Stimulated activated CD4-positive, alpha-beta T cell treated with anti-CD3 and anti-CD28 coated beads, Interleukin-15, amount 100 ng/mL, for 1 hour (primary cell): ENCODE results near the gene FOXD4.
A peak's percentile ranks its signal among the peaks of the same experiment; 100 is the strongest.
"Not testable (repeated sequence)": the region's sequence is repeated elsewhere in the genome, so short reads cannot be mapped to it uniquely, and the experiment has no call there.

ENCODE experiments used
- DNase-seq, 2 donors: peaks; one replicate each; pipeline ENCODE4 v3.0.0-alpha.2; 2020; ENCODE audit warnings: low read depth in 1 of 2, low spot score in 1 of 2

Gene FOXD4

DNA sequence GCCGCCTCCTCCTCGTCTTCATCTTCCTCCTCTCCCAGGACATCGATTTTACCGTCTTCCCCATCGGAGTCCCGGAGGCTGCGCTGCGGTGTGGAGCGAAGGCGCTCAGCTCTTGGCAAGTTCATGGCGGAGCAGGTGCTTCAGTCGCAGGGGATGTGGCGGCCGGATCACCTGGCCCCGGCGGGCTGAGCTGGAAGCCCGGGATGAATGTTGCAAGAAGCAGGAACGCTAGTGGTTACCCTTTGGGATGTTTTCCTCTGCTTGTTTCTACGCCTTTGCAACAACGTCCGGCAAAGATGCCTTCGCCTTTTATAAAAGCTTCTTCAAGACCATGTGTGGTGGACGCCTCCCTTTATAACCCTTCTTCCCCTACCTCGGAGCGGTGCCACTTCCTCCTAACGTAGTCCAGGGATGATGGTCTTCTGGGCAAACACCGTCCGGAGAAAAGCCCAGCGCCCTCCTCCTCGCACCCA is at the start of gene FOXD4:
TSS of gene FOXD4 (minus strand) at position 423 of the 473 bp plus-strand sequence. CDS start at position 125, 298 bp downstream.
- DNase-seq, result not testable (repeated sequence)

DNA sequence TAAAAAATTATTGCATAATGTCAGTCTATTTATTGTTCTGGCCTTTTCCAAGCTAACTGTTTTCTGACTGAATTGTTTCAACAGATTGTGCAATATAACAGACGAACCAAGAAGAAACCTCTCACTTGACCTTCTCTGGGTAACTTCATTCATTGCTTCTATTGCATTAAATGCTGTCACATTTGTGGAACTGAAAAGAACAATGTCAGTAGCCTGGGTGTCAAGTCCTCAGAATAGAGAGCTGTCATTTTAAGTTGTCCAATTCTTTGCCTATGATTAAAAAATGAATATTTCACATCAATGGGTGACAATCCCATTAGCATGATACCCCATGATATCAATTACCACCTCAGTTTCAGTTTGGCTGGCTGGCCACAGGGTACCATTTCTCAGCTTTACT is 41.7 kb upstream of the FOXD4 start:
- not testable (repeated sequence) for DNase-seq

DNA sequence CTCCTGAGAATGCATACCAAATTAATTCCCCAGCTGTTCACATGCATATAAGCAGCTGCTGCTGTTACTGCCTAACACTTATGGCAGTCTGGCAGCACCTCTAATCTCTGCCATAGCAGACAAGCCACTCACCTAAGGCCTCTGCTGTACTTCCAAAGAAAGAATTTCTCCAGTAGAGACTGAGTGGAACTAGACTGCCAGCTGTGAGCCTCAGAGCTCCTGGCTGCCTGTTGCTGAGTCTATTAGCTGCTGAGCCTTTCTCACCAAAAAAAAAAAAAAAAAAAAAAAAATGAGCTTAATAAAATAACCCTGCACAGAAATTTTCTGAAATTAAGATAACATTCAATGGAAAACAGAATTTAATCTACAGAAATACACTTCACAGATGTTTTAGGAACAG is 33.0 kb upstream of the FOXD4 start:
- DNase-seq, result not testable (repeated sequence)

DNA sequence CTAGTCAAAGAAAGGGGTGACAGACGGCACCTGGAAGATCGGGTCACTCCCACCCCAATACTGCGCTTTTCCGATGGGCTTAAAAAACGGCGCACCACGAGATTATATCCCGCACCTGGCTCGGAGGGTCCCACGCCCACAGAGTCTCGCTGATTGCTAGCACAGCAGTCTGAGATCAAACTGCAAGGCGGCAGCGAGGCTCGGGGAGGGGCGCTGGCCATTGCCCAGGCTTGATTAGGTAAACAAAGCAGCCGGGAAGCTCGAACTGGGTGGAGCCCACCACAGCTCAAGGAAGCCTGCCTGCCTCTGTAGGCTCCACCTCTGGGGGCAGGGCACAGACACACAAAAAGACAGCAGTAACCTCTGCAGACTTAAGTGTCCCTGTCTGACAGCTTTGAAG is 21.7 kb upstream of the FOXD4 start:
- DNase-seq, result not testable (repeated sequence)

DNA sequence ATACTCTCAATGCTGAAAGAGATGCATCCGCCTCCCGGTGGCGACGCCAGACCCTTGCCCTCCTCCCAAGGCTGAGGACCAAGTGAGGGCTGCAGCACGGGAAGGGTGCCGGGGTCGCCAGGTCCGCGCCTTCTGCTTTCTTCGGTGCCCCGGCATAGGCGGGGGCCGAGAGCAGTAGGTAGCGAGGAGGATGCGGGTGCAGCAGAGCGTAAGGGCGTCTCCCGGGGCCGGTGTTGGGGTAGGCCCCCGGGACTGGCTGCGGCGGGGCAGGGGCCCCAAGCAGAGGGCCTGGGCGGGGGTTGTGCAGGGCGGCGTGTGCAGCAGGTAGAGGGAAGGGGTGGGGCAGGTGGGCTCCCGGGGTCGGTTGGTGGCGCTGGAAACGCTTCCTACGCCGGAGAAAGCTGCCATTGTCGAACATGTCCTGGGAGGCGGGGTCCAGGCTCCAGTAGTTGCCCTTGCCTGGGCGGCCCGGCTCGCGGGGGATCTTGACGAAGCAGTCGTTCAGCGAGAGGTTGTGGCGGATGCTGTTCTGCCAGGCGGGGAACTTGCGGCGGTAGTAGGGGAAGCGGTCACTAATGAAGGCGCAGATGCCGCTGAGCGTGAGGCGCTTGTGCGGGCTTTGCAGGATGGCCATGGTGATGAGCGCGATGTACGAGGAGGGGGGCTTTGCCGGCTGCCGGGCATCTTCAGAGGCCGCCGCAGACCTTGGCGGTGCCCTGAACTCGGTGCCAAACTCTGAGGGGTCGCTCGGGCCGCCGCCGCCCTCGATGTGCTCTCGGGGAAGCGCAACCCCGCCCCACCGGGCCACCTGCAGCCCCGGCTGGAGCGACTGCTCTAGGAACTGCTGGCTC is 848 bp downstream of the FOXD4 start:
- not testable (repeated sequence) for DNase-seq

DNA sequence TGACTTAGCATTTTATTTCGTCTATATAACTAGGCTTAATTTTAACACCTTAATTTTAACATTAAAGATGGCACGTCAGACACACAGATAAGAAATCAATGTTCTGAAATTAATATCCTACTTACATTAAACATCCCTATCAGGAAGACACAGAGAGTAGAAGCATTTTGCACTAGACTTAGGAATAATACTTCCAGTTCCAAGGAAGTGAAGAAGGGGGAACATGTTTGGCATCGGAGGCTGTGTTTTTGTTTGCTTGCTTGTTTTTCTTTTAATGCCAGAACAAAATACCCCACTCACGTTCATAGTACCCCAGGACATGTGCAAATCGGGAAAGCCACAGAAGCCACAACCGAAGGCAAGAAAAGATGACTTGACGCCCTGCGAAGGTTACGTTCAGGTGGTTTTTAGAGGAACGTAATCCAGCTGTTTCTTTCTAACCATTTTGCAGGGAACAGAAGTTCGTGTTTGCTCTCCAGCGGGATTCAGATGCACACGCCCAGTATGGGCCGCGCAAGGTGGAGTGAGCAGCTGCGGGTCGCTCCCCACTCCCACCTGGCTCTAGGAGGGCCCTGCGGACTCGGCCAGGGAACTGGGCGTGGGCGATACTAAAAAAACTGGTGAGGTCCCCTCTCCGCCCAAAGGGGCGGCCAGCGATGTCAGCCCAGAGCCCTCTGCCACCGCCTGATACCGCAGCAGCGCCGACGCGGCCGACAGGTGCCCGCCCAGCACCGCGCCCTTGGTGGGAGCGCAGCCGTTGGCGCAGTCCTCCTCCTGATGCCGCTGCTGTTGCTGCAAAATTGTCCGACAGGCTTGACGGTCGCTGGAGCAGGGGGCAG is 1.8 kb downstream of the FOXD4 start:
- not testable (repeated sequence) for DNase-seq

DNA sequence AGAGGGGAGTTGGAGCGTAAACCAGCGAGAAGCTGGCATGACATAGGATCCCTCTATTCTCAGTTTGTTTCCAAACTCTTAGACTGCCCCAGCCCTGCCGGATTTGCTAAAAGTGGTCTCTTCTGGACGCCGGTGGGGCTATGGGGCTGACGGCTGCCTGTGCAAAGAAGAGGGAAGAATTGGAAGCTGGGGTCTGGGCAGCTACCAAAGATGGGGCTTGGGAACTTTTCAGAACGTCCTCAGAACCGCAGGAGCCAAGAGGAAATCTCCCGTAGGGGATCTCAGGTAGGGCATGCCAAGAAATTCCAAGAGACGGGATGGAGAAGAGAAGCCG is 3.1 kb downstream of the FOXD4 start:
- DNase-seq, result not testable (repeated sequence)

DNA sequence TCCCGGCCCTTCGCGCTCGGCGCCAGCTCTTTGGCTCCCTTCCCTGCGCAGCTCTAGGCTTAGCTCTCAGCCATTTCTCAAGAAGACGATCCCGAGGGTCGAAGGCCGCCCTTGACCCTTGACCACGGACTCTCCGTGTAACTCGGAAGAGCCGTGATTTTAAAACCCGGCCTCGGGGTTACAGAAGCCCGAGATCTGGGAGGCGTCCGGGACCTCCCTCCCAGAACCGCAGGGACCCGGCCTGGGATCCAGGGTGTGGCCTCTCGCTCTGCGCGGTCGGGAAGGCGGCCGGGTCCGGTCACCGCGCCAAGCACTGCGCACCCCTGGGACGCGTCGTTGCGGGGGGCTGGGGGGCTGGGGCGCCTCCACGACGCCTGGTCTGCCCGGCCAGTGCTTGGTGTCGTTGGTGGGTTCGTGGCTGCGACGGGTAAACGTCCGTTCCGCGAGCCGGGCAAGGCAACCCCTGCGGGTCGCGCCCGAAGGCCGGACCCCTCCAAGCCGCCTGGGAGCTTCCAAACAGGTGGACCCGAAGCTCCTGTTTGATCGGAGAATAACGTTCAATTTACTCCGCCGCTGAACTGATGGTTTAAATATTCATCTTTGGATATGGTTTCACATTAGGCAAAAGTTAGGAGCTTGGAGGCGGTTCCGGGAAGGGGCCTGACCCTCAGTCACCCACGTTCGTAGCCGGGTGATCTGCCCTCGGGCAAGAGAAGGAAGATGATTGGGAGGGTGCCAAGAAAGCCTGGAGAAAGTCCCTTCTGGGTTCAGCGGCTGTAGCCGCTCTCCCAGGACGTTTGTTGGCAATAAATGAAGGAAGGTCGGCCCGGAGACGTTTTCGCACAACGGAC is 3.7 kb downstream of the FOXD4 start:
- DNase-seq, result not testable (repeated sequence)

DNA sequence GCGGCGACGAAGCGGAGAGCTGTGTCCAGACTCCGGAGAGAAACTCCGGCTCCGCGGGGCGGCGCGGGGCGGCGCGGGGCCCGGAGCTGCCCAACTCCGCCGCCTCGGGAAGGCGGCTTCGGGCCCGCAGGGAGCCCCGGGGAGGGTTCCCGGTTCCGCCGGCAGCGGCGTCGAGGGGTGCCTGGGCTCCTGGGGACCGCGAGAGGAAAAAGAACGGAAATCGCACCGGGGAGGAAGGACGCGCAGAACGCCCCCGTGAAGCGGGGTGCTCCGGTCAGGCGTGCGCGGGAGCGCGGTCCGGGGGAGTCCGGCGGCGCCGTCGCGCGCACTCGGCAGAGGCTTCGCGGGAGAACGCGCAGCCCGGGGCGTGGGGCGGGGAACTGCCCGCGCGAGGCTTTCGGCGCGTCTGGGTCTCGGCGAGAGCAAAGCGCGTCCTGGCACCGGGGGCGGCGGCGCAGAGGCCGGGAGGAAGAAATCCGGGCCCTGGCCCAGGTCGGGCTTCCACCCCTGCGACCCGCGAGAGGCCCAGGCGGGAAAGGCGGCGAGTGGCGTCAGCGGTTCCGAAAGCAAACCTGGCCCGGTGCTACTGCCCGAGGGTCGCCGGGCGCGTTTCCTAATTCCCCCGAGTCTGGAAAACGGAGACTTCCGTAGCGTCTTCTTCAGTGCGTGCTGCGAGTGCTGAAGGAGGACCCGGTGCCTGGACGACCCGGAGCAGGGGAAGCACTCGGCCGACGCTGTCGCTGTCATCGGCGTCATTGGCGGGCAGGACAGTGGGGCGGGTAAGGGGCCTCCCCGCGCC is 4.5 kb downstream of the FOXD4 start:
- peak in 1 of 2 donors; percentile 20 for DNase-seq

DNA sequence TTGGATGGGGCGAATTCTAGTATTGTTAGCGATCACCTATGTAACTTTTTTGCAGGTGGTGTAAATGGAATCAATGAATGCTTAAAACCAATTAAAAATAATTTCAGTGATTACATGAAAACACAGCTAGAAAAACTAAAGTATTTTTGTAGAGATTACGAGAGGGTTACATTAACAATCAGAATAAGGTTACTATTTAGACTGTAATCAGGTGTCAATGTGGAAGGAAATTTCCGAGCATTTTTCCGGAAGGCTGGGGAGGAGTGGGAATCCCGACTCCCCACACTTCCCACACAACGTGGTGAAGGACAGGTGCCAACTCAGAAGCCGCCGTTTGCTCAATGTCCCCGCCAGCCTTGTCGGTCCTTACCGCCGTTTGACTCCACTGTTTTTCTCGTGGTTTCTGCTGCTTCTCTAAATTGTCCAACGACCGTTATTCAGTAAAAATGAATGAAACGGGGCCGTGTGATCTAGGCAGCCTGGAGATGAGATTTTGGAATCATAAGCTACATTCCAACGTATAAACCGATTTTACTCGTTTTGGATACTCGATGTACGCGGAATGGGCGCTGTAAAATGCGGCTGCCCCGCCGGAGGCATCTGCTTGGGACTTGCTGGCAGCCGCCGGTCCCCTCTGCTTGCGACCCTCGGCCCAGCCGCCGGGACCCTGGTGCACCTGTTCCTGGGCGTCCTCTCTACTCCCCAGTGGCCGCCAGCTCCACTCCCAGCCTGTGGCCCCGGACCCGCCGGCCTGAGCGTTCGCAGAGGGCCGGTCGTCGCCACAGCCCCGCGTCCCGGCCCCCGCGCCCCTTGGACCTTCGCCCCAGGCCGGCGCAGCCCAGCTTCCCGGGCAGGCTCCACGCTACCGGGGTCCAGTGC is 5.4 kb downstream of the FOXD4 start:
- DNase-seq, result not testable (repeated sequence)

DNA sequence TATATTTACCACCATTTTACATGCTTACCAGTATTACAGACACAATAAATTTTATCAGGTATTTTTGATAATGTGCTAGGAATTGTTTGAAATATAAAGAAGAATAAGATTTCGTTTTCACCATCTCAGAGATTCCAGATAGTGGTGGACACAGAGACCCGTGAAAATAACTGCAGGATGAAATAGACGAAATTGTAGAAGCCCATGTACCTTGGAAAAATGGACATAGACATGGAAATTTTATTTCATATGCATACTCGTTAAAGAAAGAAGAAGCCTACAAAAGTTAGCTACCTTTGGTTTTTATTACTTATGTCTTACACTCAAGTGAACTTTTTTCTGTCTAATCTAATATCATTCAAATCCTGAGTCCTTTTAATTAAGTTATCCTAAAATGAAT is 7.5 kb downstream of the FOXD4 start:
- DNase-seq, result not testable (repeated sequence)

DNA sequence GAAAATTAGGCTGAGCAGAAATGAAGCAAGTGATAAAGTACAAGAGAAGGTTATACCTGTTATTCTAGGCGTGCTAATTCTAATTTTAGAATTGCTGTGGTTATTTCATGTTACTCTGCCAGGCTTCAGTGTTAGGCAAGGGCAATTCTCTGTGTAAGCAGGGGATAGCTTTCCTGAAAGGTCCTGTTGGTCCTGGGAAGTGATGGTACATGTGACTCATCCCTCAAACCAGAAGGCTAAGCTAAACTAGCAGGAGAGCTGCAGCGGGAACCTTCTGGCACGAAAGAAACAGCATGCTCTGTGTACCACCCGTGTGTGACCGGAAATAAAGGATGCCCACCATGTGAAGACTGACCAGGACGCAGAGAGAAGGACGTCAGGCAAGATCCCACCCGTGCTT is 8.7 kb downstream of the FOXD4 start:
- DNase-seq, result not testable (repeated sequence)

DNA sequence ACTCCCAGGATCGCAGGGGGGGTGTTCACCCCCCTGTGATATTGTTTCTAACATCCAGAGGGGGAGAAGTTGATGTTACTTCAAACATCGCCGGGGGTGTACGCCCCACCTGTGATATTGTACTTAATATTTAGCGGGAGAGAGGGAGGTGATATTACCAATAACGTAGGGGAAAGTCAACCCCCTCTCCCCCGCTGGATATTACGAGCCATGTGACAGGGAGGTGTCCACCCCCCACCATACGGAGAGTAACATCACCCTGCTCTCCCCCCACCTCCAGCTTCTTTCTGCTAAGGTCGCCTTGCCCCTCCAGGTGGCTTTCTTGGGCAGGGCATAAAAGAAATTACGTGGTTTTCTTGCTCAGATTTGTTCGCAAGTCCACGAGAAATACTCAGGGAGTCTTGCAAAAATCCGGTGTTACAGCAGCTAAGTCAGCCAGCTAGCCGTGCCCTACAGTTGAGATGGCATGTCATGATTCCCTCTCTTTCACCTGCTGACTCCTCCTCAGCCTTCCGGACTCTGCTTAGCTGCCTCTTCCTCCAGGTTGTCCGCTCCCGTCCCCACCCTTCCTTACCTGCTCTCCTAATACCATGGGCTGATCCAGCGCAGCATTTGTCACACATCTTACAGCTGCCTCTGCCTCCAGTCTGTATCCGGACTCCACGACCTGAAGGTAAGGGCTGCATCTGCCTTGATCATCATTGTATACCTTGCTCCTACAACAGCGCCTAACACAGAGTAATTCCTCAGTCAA is 9.3 kb downstream of the FOXD4 start:
- DNase-seq, result not testable (repeated sequence)

DNA sequence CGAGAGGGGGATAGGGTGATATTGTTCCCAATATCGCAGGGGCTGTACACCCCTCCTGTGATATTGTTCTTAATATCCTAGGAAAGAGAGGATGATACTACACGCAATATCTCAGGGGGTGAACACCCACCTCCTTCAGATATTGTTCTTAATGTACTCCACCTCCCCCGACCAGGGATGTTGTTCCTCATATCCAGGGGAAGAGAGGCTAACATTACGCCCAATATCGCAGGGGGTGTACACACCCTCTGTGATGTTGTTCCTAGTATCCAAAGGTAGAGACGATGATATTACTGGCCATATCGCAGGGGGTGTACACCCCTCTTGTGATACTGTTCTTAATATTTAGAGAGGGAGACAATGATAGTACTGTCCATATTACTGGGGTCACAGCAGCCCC is 12.2 kb downstream of the FOXD4 start:
- DNase-seq, result not testable (repeated sequence)

DNA sequence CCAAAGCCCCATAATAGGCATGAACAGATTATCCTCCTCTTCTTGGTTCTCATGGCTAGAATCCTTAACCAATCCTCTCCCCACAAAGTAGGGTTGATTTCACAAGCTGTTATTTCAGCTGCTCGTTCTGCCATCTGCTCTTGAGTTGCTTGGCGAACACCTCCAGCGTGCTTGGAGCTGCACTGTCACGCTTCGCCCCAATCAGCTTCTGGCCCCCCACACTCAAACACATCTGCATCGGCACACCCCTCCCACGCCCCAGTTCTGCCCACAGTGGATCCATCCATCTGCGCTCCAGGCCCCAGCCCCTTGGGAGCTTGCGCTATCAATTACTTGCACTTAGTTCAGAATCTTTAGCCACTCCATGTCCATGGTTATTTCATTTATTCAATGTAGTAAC is 17.8 kb downstream of the FOXD4 start:
- DNase-seq, result not testable (repeated sequence)

DNA sequence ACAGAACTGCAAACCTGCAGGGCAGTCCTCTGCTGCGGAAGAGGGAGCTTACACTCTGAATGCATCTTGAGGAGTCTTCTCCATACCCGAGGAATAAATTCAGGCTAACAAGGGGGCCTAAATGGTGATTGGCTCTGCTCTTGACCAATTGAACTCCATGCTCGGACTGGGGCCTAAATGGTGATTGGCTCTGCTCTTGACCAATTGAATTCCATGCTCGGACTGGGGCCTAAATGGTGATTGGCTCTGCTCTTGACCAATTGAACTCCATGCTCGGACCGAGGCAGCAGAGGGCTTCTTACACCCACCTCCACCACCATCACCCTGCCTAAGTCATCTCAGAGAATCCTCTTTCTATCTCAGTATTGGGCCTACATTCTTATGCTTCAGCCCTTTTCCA is 18.4 kb downstream of the FOXD4 start:
- not testable (repeated sequence) for DNase-seq

DNA sequence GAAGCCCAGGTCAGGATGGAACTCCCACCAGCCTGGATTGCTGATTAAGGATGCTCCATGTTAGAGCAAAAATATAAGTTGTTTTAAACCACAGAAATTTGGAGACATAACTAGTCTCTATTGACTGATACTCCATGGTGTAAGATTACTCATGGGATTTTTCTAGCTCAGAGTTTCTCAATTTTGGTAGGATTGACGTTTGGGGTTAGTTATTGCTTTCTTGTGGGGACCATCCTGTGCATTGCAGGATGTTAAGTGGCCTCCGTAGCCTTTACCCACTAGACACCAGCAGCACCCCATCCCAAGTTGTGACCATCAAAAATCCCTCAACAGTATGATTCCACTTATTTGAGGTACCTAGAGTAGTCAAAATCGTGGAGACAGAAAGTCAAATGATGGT is 19.4 kb downstream of the FOXD4 start:
- not testable (repeated sequence) for DNase-seq

DNA sequence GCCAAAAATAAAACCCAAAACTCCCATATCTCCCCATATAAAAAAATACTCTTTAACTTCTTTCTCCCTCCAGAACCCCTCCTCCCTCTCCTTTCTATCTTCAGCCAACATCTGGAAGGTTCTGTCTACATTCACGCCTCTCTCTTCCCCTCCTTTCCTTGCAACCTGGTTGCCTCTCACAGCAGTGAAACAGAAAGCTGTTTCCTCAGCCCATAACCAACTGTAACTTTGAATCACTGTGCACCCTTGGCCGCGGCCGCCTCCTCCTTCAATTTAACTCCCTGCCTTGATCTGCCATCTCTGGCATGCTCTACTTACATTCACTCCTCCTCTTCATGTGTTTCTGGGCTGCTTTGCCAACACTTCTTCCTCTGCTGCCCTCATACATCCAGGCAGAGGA is 23.2 kb downstream of the FOXD4 start:
- not testable (repeated sequence) for DNase-seq
